Mesendoderm (in vitro differentiated cells): ENCODE measurements around the gene CASP8AP2.
"Not testable (repeated sequence)": the region's sequence is repeated elsewhere in the genome, so short reads cannot be mapped to it uniquely, and the experiment has no call there.

ENCODE experiments used
- DNase-seq: peaks from one replicate; pipeline ENCODE4 v3.0.0; 2013
- H2AK5ac ChIP-seq: 2 replicates; pipeline ENCODE4 v1.6.1; 2013; ENCODE audit warnings: low read length, inconsistent platforms
- H2BK120ac ChIP-seq: 2 replicates; pipeline ENCODE4 v1.6.1; 2013; ENCODE audit warnings: low read depth, mild to moderate bottlenecking, low read length, moderate library complexity, mixed read lengths
- H2BK15ac ChIP-seq: replicated peaks from 2 replicates; pipeline ENCODE4 v1.6.1; 2013; ENCODE audit warnings: low read depth, mild to moderate bottlenecking, moderate library complexity
- H2BK5ac ChIP-seq: 2 replicates; pipeline ENCODE4 v1.6.1; 2013; ENCODE audit warnings: low read length, inconsistent platforms
- H3K18ac ChIP-seq: 2 replicates; pipeline ENCODE4 v1.6.1; 2013; ENCODE audit warnings: mild to moderate bottlenecking, low read length, mixed read lengths
- H3K23ac ChIP-seq: one replicate; pipeline ENCODE4 v1.6.1; 2013; ENCODE audit warnings: low read length
- H3K27ac ChIP-seq: 2 replicates; pipeline ENCODE4 v1.5.1; 2013; ENCODE audit warnings: low read depth, mild to moderate bottlenecking, inconsistent platforms, low read length, moderate library complexity
- H3K27me3 ChIP-seq: 2 replicates; pipeline ENCODE4 v1.6.1; 2013; ENCODE audit warnings: low read length, control low read depth, mild to moderate bottlenecking, inconsistent platforms; ENCODE audit not compliant: insufficient read depth, poor library complexity
- H3K36me3 ChIP-seq: 2 replicates; pipeline ENCODE4 v1.6.1; 2013; ENCODE audit warnings: low read length, inconsistent platforms; ENCODE audit not compliant: control insufficient read depth, insufficient read depth
- H3K4ac ChIP-seq: one replicate; pipeline ENCODE4 v1.6.1; 2013; ENCODE audit warnings: low read depth, mild to moderate bottlenecking, low read length, moderate library complexity
- H3K4me1 ChIP-seq: 2 replicates; pipeline ENCODE4 v1.6.1; 2013; ENCODE audit warnings: low read depth, low read length, inconsistent platforms; ENCODE audit not compliant: control insufficient read depth
- H3K4me2 ChIP-seq: 2 replicates; pipeline ENCODE4 v1.6.1; 2013; ENCODE audit warnings: low read length
- H3K4me3 ChIP-seq: 2 replicates; pipeline ENCODE4 v1.5.1; 2013; ENCODE audit warnings: mild to moderate bottlenecking, low read length
- H3K56ac ChIP-seq: one replicate; pipeline ENCODE4 v1.6.1; 2013; ENCODE audit warnings: low read length
- H3K79me1 ChIP-seq: 2 replicates; pipeline ENCODE4 v1.6.1; 2013; ENCODE audit warnings: low read length, inconsistent platforms
- H3K79me2 ChIP-seq: 2 replicates; pipeline ENCODE4 v1.6.1; 2013; ENCODE audit warnings: mild to moderate bottlenecking, low read length; ENCODE audit not compliant: control insufficient read depth, insufficient read depth
- H3K9ac ChIP-seq: 2 replicates; pipeline ENCODE4 v1.6.1; 2013; ENCODE audit warnings: low read length, inconsistent platforms
- H4K5ac ChIP-seq: one replicate; pipeline ENCODE4 v1.6.1; 2013; ENCODE audit warnings: low read length
- H4K8ac ChIP-seq: one replicate; pipeline ENCODE4 v1.6.1; 2013; ENCODE audit warnings: low read depth, mild to moderate bottlenecking, control low read depth, low read length, moderate library complexity
- WGBS: extraction: QIAGEN DNeasy Blood & Tissue Kit; methylation state at CpG from one replicate; pipeline ENCODE4 v1.1.7; 2013; ENCODE audit warnings: low lambda C conversion rate, missing lambda C conversion rate; ENCODE audit not compliant: insufficient coverage; ENCODE audit errors: extremely low coverage; 5-methylcytosine and 5-hydroxymethylcytosine counted together

Gene CASP8AP2

DNA sequence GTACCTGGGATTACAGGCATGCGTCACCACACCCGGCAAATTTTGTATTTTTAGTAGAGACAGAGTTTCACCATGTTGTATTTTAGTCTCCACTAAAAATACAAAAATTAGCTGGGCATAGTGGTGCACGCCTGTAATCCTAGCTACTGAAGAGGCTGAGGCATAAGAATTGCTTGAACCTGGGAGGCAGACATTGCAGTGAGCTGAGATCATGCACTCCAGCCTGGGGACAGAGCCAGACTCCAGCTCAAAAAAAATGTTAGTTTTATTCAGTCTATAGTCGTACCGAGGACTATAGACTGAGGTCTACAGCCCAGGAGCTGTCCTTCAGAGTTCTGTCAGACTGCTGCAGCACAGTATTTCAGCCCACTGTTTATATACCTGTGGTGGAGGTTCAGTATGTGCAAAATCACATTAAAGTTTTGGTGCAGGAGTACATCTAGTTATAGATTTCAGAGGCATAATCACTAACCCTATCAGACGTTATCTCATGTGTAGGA is 3.6 kb upstream of the CASP8AP2 start:
- H3K4me2 ChIP-seq = no peak overlapping the region
- H2BK120ac ChIP-seq = no peak overlapping the region
- H2BK15ac ChIP-seq = no peak overlapping the region
- H3K56ac ChIP-seq = peak overlapping the region; percentile 34
- no peaks in the 10 kb centered on the region for H3K36me3 ChIP-seq
- peaks cover 2% of the 10 kb centered on the region for H3K79me1 ChIP-seq
- no peak overlapping the region for H2AK5ac ChIP-seq
- WGBS = no CpG with 5 or more reads among the region's 6 CpGs
- H3K27me3 ChIP-seq = no peaks in the 10 kb centered on the region
- H3K4me1 ChIP-seq = no peaks in the 10 kb centered on the region
- no peak overlapping the region for H4K8ac ChIP-seq
- DNase-seq = peak; percentile 37
- no peak overlapping the region for H3K23ac ChIP-seq
- H3K18ac ChIP-seq = no peak overlapping the region
- H3K4ac ChIP-seq = no peak overlapping the region
- no peak overlapping the region for H3K4me3 ChIP-seq
- H2BK5ac ChIP-seq = no peak overlapping the region
- no peak overlapping the region for H3K27ac ChIP-seq
- H4K5ac ChIP-seq = no peak overlapping the region
- H3K79me2 ChIP-seq = peaks cover 10% of the 10 kb centered on the region
- H3K9ac ChIP-seq = no peak overlapping the region

- not testable (repeated sequence) for H3K79me1 ChIP-seq, H2BK5ac ChIP-seq, DNase-seq, H3K18ac ChIP-seq, H2BK120ac ChIP-seq, H4K8ac ChIP-seq, H3K4me1 ChIP-seq, H3K4me3 ChIP-seq, H3K4ac ChIP-seq, H2AK5ac ChIP-seq, H3K27ac ChIP-seq, H3K23ac ChIP-seq, H3K27me3 ChIP-seq, H3K4me2 ChIP-seq, H4K5ac ChIP-seq, H3K36me3 ChIP-seq, H2BK15ac ChIP-seq
- H3K79me2 ChIP-seq = peaks cover 15% of the 10 kb centered on the region
- peak overlapping the region; percentile 87 for H3K9ac ChIP-seq
- peak overlapping the region; percentile 91 for H3K56ac ChIP-seq
- no CpG with 5 or more reads among the region's 13 CpGs for WGBS
Observed at GRCh38 chr6:89828475-89828987, 1.1 kb upstream of the CASP8AP2 start.

- peaks cover 2% of the 10 kb centered on the region for H3K79me1 ChIP-seq
- H4K8ac ChIP-seq = no peak overlapping the region
- H3K27ac ChIP-seq = peak overlapping the region; percentile 19
- peak overlapping the region; percentile 77 for H3K4me3 ChIP-seq
- H3K56ac ChIP-seq = peak overlapping the region; percentile 91
- no peaks in the 10 kb centered on the region for H3K27me3 ChIP-seq
- peak overlapping the region; percentile 8 for H3K18ac ChIP-seq
- no peaks in the 10 kb centered on the region for H3K36me3 ChIP-seq
- no peak overlapping the region for H3K23ac ChIP-seq
- no peak overlapping the region for H4K5ac ChIP-seq
- peaks cover 15% of the 10 kb centered on the region for H3K79me2 ChIP-seq
- no peak overlapping the region for H2BK120ac ChIP-seq
- no CpG with 5 or more reads among the region's 18 CpGs for WGBS
- H3K4me1 ChIP-seq = no peaks in the 10 kb centered on the region
- H2BK5ac ChIP-seq = no peak overlapping the region
- H2BK15ac ChIP-seq = no peak overlapping the region
- H2AK5ac ChIP-seq = no peak overlapping the region
- H3K4me2 ChIP-seq = peak overlapping the region; percentile 79
- no peak overlapping the region for H3K4ac ChIP-seq
- DNase-seq = no peak
- H3K9ac ChIP-seq = peak overlapping the region; percentile 87
Observed at GRCh38 chr6:89828988-89829471, 650 bp upstream of the CASP8AP2 start.

DNA sequence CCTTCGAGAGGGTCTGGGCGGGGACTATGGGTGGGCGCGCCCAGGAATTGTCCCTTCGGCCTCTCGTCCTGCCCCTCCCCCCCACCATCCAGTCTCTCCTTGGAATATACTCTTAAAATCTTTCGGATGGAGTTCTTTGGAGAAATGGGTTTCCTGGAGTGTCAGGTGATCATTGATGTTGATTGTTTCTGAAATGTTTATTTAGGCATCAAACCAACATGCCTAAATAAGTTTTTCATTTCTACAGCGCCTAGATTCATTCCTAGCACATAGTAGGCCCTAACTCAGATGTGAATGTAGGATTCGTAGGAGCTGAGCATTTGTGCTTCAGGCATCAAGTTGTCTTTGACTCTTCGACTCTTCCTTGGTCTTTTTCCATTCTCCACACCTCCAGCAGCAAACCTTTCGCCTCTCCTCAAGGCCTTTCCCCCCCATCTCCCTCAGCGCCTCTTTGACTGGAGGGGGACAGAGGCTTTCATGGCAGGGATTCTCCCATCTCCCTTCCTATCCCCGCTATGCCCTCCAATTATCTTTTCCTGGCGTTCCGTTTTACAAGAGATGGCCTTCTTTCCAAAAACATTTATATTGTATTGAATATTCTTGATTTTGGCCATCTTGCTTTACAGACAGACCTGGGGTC is 610 bp downstream of the CASP8AP2 start:
- WGBS = no CpG with 5 or more reads among the region's 15 CpGs
- Histone ChIP-seq H3K4me2 (peak overlapping the region; percentile 62), H4K8ac (no peak overlapping the region), H3K56ac (peak overlapping the region; percentile 100), H2BK5ac (no peak overlapping the region), H3K18ac (peak overlapping the region; percentile 85), H3K27me3 (no peaks in the 10 kb centered on the region), H2AK5ac (peak overlapping the region; percentile 59), H3K36me3 (no peaks in the 10 kb centered on the region), H3K27ac (peak overlapping the region; percentile 83), H4K5ac (no peak overlapping the region), H3K4me3 (peak overlapping the region; percentile 96), H3K4me1 (no peaks in the 10 kb centered on the region), H3K79me1 (peaks cover 2% of the 10 kb centered on the region), H3K23ac (no peak overlapping the region), H2BK120ac (no peak overlapping the region), H3K79me2 (peaks cover 17% of the 10 kb centered on the region), H3K4ac (peak overlapping the region; percentile 26), H2BK15ac (no peak overlapping the region), H3K9ac (peak overlapping the region; percentile 99)
- DNase-seq = peak; percentile 39

DNA sequence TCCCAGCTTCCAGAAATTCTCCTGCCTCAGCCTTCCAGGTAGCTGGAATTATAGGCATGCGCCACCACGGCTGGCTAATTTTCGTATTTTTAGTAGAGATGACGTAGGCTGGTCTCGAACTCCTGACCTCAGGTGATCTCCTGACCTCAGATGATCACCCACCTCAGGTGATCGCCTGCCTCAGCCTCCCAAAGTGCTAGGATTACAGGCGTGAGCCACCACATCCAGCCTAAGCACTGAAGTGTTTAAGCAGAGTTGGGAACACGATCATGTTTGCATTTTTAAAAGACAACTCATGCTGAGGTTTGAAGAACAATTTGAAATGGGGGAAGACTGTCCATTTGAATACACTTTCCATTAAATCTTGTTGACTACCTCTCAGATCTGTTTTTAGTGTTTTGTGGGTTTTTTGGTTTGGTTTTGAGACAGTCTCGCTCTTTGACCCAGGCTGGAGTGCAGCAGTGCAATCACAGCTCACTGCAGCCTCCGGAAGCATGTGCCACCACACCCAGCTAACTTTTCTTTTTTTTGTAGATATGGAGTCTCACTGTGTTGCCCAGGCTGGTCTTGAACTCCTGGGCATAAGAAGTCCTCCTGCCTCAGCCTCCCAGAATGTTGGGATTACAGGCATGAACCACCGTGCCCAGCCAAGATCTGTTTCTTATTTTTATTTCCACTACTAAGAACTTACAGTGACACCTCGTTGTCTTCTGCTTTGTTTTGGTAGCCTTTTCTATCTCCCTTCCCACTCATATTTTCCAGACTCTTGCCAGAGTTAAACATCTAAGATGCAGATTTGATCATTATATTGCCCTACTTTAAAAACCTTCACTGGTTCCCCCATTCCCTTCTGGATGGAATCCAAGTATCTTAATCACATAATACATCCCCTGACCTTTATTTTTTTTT is 5.5 kb downstream of the CASP8AP2 start:
- no peak overlapping the region for H2AK5ac ChIP-seq
- no peak overlapping the region for H3K4ac ChIP-seq
- H4K8ac ChIP-seq = no peak overlapping the region
- H3K9ac ChIP-seq = no peak overlapping the region
- H3K36me3 ChIP-seq = no peaks in the 10 kb centered on the region
- H3K4me1 ChIP-seq = no peaks in the 10 kb centered on the region
- no CpG with 5 or more reads among the region's 12 CpGs for WGBS
- no peak overlapping the region for H4K5ac ChIP-seq
- no peak overlapping the region for H3K18ac ChIP-seq
- no peak overlapping the region for H2BK5ac ChIP-seq
- H2BK15ac ChIP-seq = no peak overlapping the region
- H3K56ac ChIP-seq = no peak overlapping the region
- H3K27ac ChIP-seq = no peak overlapping the region
- H3K79me2 ChIP-seq = peaks cover 22% of the 10 kb centered on the region
- no peak overlapping the region for H3K4me2 ChIP-seq
- no peaks in the 10 kb centered on the region for H3K27me3 ChIP-seq
- no peak overlapping the region for H3K23ac ChIP-seq
- DNase-seq = no peak
- no peak overlapping the region for H2BK120ac ChIP-seq
- H3K4me3 ChIP-seq = no peak overlapping the region
- peaks cover 5% of the 10 kb centered on the region for H3K79me1 ChIP-seq
